Activated CD8-positive, alpha-beta memory T cell treated with anti-CD3 and anti-CD28 coated beads, Interleukin-2, amount 50 U/mL, for 24 hours (primary cell): ENCODE results near the gene FAM219A.

Source experiments
- DNase-seq: peaks from one replicate; pipeline ENCODE4 v3.0.0-alpha.2; 2020; ENCODE audit errors: extremely low read depth

The FAM219A gene, protein sequence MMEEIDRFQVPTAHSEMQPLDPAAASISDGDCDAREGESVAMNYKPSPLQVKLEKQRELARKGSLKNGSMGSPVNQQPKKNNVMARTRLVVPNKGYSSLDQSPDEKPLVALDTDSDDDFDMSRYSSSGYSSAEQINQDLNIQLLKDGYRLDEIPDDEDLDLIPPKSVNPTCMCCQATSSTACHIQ

DNA sequence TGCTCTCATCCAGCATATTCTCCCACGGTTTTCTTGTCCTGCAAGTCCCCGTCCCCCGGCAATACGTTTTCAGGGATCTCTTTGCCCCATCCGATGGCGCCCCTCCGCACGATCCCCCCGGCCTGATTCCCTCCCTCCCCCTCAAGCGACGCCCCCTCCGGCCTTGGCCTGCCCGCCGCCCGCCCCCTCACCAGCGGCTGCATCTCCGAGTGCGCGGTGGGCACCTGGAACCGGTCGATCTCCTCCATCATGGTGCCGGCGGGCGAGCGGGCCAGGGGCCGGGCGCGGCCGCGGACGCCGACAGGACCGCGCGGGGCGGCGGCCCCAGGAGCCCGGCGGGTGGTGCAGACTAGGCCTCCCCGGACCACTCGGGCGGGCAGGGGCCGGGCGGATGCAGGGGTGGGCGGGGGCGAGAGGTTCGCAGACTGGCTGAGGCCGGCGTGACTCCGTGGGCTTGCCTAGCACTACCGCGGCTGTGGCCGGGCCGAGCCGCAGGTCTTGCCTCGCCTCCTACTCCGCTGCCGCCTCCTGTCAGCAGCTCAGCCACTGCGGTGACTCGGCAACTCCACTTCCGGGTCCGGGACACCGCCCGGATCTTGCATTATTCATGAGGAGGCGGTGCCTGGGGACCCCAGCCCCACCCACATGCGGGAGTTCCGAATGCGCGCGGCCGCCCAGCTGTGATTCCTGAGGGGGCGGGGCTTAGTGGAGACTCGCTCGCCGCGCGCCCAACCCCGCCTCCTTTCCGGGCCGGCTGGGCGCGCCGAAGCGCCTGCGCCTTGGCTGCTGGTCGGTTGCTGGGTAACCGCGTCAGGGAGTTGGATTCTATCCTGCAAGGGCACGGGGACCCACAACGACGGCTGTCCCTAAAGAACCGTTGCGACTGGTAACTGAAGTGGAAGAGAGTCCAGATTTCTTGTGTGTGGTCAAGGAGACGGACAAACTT, at the start of gene FAM219A, which contains the start of gene DNAI1:
Gene FAM219A (minus strand): TSS at position 558 of the 946 bp plus-strand sequence. CDS start 307 bp downstream, at position 251.
Gene DNAI1 (plus strand): TSS at position 793 of the 946 bp plus-strand sequence. CDS start 201 bp downstream, outside the sequence.
- DNase-seq = peak; percentile 92

DNA sequence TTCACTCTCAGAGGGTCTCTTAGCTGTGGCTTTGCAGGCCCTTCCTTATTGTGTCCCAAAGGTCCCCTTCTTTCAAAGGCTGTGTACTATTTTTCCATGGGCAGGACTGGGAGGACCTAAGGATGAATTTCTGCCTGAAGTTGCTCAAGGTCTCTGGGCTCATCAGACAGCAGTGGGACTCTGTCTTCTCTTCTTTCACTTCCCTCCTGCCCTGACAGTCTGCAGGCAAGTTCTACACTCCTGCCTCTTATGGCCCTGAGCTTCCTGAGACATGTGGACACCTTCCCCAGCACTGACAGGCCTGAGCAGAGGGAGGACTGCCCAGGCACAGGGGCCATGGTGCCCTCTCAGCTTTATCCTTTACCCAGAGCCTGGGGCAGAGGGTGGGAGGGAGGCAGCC, 49.6 kb upstream of the FAM219A start:
- no peak for DNase-seq

DNA sequence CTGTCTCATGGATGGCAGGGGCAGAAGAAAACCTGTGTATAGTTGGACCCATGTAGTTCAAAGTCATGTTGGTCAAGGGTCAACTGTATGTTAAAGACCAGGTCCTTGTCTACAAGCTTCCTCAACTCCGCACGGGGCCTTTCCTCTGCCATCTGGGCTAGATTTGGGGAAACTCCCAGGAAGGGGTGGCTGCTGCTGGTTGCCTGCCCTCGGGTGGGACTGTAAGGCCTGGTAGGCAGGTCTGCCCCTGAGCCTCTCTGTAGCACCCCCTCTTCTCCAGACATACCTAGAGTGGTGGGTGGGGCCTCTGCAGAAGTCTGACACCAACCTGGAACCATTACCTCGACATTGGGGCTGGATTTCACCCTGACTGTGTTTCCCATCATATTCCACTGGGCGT, 49.2 kb upstream of the FAM219A start:
- DNase-seq = no peak

DNA sequence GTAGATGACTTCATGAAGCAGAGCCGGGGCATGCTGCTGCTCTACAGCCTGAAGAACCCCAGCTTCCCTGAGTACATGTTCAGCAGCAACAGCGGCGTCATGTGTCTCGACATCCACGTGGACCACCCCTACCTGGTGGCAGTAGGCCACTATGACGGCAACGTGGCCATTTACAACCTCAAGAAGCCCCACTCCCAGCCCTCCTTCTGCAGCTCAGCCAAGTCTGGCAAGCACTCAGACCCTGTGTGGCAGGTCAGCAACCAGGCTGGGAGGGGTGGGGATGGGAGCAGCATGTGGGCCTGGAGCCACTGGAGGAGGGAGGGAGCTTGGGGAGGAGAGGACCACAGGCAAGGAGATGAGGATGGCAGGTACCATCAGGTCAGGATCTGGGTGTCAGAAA, 48.3 kb upstream of the FAM219A start:
- no peak for DNase-seq

DNA sequence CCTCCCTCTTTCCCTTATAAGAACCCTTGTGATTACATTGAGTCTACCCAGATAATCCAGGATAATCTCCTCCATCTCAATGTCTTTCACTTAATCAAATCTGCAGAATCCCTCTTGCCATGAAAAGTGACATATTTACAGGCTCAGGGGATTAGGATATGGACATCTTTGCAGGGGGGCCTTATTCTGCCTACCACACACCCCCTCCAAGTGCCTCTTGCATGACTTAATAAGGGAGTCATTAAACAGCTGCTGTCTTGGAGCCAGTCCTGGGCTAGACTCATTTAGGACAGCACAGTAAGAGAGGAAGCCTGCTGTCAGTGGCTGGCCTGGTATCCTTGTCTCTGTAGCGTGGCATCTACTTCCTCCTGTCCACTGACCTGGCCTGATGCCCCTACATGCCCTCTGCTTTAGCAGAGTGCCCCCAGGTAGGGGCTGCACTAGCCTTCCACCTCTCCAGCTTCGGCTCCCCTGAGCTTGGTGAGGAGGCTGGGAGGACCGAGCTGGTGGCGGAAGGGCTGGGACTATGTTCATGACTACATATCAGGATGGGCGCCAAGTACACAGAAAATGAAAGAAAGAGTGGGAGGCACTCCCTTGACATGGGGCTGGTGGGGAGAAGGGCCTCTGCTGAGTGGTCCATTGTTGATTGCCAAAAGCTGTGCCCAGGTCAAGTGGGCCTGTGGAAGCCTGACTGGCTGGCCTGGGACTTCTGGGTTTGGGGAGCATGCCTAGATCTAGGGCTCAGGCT, 47.2 kb upstream of the FAM219A start:
- DNase-seq = no peak

DNA sequence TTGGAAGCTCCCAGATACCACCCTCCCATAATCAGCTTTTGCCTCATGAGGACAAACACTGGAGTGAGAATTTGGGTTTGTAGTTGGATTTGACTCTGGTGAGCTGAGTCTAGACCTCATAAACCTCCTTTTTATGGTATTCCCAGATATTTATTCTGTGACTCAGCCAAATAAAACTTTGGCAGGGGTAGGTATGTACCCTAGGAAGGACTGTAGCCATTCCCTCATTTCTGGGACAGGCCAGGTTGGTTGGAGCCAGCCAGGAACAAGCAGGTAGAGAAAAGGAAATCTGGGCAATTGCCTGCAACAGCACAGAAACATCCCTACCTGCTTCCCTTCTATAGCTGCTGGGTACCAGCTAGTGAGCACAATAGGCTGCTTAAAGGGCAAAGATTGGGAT, 45.0 kb upstream of the FAM219A start:
- DNase-seq = no peak

DNA sequence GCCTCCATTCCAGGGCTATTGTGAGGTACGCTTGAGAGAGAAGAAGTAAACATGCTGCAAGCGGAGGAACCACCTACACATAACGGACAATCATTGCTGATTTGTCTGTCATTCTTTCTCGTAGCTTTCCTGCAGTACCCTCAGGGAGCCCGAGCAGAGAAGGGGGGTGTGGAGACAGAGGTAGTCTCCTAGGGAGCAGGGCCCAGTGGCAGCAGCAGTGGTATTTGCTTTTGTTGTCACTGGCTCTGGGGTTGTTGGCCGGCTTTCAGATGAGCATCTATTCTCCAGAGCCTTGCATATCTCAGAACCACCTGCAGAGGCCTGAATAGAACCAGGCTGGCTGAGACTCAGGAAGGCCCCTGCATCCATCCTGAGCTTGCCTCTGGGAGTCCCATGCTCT, 44.5 kb upstream of the FAM219A start:
- no peak for DNase-seq

DNA sequence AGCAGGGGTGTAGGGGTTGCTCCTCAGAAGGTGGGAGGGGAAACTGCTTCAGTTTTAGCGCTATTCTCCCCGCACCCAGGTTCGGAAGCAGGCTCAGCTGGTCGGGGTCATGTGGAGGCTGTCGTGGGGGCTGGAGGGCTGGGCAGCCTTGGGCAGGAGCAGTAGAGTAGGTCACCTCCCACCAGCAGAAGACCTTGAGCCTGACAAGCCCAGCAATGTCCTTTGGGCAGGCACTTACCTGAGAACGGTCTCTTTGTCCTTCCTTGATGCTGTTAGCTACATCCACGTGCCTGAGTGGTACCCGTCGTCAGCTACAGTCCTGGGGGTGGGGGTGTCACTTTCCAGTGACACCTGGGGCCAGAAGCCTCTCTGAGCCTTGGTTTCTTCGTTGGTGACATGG, 44.1 kb upstream of the FAM219A start:
- no peak for DNase-seq

DNA sequence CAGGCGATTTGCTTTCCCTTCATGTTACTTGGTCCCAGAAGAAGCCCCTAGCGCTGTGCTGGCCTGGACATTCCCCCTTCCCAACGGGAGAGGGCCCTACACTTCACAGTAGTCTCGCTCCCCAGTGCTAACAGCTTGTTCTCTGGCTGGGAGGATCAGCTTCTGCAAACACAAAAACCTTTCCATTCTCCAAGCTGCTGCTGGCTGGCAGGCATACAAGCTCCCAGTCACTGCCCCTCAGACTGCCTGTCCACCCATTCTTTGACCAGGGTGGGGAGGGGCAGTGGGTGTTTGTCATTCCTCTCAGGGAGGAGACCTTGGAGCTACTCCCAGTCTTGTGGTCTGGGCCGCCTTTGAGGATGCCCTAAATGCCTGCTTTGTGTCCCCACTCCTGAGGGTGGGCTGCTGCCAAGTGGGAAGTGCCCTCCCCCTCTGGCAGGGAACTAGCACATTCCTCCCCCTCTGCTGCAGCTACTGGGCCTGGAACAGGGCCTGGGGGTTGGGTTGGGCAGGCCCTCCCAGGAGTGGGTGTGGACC, 43.6 kb upstream of the FAM219A start:
- DNase-seq = no peak

DNA sequence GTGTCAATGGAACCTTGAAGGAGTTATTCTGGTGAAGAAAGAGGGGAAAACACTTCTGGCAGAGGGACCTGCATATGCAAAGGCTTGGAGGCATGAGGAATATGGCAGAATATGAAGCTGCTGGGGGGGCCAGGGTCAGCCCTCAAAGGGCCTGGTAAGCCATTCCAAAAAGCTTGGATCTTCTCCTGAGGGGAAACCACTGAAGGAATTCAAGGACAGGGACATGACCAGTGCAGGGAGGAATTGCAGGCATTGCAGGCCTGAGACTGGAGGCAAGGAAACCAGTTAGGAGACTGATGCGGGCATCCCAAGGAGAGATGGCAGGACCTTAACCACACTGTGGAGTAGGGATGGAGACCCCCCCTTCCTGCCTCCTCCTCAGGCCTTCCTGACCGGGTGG, 43.0 kb upstream of the FAM219A start:
- no peak for DNase-seq

DNA sequence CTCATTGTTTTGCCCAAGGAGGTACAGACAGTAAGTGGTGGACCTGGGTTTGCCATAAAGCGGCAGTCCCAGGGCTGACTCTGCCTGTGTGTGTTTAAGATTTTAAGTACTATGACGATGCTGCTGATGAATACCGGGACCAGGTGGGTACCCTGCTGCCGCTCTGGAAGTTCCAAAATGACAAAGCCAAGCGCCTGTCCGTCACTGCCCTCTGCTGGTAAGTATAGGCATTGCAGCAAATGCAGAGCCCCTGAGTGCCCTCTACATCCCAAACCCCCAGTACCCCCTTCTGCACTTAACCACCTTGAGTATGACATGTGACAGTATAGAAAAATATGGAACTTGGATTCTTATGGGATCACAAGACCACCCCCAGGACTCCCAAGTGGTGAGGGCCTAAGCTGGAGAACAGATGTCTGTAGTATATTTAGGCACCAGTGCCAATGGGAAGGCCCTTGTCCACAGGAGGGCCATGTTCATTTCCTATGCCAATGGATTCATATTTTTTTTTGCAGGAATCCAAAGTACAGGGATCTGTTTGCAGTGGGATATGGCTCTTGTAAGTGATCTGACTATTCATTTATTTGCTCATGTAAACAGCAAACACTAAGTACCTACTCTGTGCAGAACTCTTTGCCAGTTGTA, 42.4 kb upstream of the FAM219A start:
- DNase-seq = peak; percentile 66

DNA sequence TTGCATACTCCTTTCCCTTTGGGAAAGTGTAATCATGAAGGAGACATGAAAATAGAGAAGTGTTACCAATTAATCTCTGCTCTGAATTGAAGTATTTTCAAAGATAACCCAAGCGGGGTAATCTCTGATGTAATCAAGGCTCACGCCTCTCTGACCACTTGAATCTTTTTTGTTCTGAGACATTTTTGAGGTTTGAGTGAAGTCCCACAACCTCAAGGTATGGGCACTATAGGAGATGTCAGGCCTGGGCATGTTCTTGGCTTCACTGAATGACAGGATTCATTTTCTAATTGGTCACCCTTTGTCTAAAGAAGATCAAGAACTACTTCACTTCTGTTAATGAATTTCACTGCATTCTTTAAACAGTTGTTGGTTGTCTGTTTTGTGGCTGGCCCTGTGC, 40.7 kb upstream of the FAM219A start:
- no peak for DNase-seq

DNA sequence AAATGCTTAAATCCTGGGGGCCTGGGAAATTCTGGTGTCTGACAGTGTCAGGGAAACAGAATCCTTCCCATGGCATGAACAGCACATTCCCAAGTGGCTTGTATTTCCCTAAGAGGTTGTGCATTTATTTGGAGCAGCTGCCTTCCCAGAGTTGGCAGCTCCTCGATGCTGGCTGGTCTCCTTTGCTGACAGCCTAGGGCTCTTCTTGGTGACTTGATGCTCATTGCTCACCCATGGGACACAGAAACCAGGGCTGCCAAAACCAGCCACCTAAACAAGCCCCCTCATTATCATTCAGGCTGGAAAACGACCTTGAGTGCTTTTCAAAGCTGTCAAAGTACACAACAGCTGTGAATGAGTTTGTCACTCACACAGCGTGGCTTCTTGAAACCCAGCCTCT, 40.2 kb upstream of the FAM219A start:
- no peak for DNase-seq

DNA sequence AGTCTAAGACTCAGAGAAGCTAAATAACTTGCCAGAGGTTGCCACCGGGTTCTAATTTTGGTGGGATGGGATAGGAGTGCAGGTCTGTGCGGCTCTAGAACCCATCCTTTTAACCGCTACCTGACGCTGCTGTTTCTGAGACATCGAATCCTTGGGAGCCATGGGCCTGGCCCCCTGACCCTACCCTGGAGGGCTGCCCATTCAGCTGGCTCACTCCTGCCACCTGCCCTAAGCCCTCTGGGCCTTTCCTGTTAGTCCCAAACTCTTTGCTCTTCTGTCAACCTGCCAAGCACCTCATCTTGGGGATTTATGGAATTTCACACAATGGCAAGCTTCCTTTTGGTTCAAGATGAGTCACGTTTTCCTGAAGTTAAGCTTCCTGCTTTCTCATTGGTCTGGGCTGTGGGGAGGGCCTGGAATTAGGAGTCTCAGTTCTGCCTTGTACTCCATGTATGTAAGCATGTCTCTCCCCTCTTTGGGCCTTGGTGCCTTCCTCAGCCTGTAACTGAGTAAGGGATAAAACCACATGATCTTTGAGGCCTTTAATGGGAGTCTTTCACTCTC, 37.9 kb upstream of the FAM219A start:
- DNase-seq = no peak

DNA sequence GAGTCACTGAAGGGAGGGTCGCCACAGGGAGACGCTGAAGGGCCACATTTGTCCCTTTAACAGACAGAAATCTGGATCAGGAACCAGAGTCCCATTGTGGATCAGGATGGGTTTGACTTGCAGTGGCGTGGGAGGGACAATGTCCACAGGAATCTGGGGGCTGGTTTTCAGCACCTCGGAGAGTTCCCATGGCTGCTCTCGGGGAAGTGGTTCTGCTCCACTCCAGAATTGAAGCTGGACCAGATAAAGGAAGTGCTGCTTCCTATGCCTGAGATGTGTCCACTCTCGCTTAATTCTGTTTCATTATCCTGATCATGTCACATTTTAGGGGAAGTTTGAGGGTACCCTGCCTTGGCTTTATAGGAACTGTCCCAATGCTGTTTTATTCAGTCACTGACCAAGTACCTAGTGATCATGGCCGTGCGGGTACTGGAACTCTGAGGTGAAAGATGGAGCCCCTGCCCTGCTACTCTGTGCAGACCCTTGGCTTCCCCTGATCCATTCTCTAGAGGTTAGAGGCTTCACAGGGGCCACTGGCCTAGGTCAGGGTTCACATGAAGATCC, 35.7 kb upstream of the FAM219A start:
- DNase-seq = no peak

DNA sequence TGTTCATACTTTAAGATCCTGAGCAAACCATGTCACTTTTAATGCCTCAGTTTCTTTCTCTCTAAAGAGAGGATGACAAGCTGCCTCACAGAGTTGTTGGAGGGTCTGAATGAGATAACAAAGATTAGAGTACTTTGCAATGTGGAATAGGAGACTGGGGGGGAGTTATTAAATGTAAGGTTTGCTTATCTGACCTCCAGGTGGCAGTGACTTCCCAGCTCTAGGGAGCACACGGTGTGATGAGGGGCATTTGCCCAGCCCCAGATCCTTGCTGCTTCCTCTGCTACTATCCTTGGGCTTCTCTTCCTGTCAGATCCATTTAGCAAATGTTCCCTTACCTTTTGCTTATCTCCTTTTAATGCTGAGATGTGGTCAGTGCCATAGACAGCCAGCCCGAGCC, 33.7 kb upstream of the FAM219A start:
- DNase-seq = no peak

DNA sequence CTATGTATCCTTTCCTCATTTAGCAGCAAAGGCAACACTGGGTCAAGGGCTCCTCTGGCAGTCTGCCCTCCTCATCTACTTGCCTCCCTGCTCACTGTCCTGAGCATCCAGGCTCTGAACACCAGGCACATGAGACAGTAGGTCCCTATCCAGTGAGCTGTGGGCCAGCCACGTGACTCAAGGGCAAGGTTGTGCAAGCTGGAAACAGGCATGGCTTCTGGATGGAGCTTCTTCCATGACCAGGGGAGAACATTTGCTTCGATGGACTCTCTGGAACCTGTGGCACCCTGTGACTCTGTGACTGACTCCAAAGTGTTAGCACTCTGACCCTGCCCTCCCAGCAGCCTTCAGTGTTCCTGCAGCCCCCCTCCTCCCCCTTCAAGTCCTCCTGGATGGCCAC, 33.2 kb upstream of the FAM219A start:
- DNase-seq = no peak

DNA sequence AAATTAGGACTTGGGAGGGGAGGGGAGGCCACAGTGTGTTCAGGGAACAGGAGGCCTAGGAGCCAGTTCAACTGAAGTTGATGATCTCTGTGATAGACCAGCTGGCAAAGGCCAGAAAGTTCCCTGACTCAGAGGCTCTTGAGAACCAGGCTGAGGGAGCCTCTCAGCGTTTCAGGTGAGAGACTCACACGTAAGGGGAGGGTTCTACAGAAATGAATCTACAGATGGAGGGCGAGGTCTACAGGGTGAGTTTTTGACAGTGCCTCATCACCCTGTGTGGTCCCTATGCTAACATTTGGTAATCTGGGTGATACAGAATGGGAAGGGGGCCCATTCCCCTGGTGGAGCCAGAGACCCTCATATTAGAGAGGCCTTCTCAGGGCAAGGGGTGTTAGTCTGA, 32.4 kb upstream of the FAM219A start:
- DNase-seq = no peak

DNA sequence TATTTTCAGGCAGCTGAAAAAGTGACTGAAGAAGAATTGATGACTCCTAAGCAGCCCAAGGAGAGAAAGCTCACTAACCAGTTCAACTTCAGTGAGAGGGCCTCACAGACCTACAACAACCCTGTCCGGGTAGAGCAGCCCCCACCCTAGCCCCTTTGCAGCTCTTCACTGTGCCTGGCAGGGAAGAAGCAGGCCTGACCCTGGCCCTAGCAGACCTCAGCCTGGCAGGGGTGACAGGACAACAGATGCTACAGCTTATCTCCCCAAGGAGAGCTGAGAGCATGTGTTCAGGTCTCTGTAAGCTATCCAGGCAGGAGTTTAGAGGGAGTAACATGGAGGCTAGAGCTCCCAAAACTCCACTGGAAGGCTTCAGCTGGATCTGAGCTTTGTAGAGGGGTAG, 32.0 kb upstream of the FAM219A start:
- DNase-seq = no peak

DNA sequence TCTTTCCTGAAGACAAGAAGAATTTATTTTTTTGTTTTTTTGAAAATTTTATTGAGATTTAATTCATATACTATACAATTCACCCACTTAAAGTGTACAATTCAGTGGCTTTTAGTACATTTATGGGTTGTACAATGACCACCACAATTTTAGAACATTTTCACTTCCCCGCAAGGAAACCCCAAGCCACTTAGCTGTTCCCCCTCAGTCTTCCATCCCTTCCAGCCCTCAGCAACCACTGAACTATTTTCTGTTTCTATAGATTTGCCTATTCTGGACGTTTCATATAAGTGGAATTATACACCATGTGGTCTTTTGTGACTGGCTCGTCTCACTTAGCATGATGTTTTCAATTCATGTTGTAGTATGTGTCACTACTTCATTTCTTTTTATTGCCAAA, 28.2 kb upstream of the FAM219A start:
- no peak for DNase-seq

DNA sequence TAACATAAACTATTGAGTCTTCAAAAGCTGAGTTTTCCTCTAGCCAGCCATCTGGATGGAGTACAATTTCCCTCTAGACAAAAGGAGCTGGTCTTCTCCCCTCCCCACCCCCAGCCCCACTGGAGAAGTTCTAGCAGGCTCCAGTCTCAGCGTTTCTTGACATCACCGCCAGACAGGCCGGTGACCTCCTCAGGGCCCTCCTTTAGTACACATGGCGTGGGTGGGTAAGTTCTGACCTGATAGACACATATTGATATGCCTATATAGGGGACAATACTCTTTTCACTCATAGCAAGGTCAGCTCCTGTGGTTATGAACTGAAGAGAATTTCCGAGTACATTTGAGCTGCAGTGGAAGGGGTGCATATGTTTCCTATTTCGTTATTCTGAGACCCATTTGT, 27.5 kb upstream of the FAM219A start:
- no peak for DNase-seq
